EL (cell line): ENCODE measurements around the gene MMS19.
"Not testable (repeated sequence)": the region's sequence is repeated elsewhere in the genome, so short reads cannot be mapped to it uniquely, and the experiment has no call there.

Source experiments
- DNase-seq: peaks from one replicate; pipeline ENCODE4 v3.0.0-alpha.2; 2016

MMS19 gene

DNA sequence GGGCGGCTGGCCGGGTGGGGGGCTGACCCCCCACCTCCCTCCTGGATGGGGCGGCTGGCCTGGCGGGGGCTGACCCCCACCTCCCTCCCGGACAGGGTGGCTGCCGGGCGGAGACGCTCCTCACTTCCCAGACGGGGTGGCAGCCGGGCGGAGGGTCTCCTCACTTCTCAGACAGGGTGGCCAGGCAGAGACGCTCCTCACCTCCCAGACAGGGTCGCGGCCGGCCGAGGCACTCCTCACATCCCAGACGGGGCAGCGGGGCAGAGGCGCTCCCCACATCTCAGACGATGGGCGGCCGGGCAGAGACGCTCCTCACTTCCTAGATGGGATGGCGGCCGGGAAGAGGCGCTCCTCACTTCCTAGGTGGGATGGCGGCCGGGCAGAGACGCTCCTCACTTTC is 30.7 kb upstream of the MMS19 start:
- DNase-seq = not testable (repeated sequence)

DNA sequence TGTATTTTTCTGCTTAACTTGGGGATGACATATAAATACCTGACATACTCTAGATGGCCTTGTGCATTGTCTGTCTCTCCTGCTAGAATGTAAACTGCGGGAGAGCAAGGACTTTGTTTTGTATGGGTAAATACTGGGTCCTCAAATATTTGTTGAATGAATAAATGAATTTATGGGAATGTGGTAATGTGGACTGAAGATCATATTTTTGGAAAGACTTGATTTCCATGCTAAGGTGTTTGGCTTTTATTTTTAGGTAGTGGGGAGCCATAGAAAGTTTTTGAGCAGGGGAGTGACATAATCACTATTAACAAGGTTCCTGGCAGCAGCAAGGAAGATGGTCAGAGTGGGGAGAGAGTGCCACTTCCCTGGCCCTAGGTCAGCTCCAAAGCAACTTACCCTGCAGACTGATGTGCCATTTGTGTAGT is 27.5 kb upstream of the MMS19 start:
- DNase-seq = no peak

DNA sequence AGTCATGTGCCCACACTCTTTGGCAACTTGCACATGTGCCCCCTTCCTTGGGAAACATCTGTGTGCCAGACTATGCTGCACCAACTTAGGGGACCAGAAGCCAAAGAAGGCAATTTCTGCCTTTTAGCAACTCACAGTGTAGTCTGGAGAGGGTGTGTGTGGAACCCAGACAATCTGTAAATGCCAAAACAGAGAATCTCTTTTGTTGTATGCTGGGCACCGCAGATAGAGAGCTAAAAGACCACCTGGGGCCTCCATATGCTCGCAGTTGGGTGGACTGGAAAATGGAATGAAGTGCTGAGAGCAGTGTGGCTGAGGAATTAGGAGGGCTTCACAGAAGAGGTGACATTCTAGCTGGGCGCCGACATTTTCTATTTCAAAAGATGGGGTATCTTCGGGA is 26.9 kb upstream of the MMS19 start:
- no peak for DNase-seq

GRCh38 chr10:97522937-97523336 is 24.7 kb upstream of the MMS19 start:
- no peak for DNase-seq

DNA sequence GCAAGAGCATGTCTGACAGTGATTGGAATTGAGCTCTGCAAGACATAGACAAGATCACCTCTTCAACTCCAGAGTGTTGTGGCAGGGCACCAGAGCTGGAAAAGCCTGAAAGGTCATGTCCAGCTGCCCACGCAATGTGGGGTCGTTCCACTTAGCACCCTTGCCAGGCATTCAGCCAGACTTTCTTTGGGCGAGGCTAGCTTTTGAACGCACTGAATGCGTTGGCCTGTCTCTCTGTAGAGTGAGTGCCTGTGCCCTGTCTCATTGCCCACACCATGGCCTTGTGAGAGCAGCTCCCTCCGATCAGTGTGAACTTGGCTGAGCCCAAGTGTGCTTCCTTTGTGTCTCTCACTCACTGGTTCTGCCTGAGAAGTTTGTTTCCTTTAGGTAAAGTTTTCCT is 23.8 kb upstream of the MMS19 start:
- DNase-seq = no peak

- DNase-seq = no peak
Measured at GRCh38 chr10:97520978-97521761, 22.9 kb upstream of the MMS19 start.

DNA sequence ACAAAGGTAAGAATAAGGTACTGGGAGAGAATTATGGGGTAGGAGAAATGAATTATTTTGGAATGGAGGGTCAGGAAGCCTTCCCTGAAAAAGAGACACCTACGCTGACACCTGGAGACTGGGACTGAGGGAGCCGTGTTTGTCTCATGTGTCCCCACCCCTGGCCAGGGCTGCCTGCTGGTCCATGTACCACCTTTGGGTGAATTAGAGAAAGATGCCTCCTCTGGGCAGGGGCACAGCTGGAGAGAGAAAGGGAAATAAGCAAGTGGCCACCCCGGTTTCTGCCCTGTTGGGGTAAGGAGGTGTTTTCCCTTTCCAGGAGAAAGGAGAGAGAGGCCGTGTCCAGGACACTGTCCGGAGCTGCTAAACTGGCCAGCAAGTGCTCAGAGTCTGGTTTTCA is 22.3 kb upstream of the MMS19 start:
- DNase-seq = no peak

DNA sequence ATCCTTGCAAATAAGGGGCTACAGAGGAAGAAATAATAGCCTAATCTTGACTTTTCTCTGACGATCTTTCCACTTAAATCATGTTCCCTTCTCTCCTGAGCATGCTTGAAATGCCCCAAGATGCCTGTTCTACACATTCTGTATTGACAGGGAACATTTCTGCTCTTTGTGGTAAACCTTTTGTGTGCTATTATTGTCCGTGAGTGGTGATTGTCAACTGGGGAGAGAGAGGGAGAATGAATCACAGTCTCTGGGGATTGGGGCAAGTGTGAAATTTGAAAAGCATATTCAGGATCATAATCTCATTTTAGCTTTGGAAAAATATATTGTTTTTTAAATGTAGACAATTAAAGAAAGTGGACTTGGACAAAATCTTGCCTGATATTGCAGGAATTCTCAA is 21.1 kb upstream of the MMS19 start:
- DNase-seq = no peak

DNA sequence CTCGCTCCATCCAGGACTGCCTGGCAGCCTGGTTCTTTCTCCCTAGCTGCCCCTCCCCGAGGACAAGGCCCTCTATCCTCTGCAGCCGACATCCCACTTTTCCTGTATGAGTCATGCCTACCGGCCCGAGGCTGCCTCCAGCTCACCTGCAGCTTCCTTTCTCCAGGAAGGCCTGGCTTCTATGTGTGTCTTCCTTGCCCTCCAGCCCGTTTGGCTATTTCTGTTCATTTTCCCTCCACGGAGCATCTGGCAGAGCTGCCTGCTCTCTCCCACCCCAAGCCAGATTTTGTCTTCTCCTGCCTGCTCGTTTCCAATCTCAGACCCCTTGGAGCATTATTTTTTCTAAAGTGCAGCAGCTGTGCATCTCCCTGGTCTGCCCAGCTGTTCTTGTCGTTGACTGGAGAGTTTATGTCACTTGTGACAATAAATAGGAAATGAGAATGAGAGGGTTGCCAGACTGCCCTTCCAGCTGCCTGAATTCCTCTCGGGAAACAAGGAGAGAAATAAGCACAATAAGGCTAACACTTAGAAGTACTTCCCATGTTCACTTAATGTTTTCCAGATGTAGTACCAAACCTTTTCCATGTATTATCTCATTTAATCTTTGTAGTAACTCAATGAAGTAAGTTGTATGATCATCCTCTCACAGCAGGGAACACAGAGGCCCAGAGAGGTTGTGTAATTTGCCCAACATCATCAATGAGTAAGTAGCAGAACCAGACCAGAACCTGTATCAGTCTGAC is 20.2 kb upstream of the MMS19 start:
- DNase-seq = peak; percentile 36

DNA sequence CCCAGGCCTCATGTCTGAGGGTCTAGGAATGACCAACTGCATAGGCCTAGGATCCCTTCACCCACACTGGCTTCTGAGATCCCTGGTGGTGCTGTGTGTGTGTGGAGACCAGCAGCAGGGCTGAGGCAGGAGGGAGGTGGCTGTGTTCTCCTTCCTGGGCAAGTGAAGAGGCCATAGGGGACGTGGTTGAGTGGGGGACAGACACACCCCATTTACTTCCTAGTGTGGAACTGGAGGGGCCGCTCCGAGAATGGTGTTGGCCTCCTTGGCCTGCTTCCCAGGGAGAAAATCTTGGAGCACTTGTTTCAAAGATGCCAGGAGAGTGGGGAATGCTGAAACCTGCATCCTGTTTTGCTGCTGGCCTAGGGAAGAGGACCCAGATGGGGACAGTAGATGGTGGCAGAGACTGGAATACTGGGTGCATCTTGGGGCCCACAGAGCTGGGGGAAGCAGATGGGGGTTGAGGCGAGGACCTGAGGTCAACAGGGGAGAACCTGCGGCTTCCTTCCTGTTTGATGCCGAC is 19.6 kb upstream of the MMS19 start:
- DNase-seq = no peak

GRCh38 chr10:97517096-97517750 is 19.0 kb upstream of the MMS19 start:
- no peak for DNase-seq

- DNase-seq = no peak
Measured at GRCh38 chr10:97515271-97515978, 17.2 kb upstream of the MMS19 start.

- DNase-seq = no peak
Measured at GRCh38 chr10:97514344-97514743, 16.1 kb upstream of the MMS19 start.

- DNase-seq = no peak
Measured at GRCh38 chr10:97512993-97513392, 14.8 kb upstream of the MMS19 start.

GRCh38 chr10:97511711-97512440 is 13.7 kb upstream of the MMS19 start:
- no peak for DNase-seq

DNA sequence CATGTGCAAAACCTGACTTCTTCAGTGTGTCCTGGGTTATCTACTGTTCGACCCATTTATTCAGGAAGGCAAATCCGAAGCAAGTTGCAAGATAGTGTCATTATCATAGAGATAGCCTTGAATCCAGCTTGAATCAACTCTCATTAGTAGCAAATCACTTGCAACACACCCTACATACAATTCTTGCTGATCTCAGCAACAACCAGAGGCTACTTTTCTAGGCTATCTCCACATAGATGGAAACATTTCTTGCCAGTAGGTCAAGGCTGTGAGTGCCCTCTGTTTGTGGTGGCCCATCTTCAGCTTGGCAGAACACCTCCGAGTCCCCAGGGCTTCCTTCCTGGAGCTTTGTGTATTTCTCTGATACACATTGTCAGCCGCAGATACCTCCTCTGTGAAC is 12.5 kb upstream of the MMS19 start:
- no peak for DNase-seq

DNA sequence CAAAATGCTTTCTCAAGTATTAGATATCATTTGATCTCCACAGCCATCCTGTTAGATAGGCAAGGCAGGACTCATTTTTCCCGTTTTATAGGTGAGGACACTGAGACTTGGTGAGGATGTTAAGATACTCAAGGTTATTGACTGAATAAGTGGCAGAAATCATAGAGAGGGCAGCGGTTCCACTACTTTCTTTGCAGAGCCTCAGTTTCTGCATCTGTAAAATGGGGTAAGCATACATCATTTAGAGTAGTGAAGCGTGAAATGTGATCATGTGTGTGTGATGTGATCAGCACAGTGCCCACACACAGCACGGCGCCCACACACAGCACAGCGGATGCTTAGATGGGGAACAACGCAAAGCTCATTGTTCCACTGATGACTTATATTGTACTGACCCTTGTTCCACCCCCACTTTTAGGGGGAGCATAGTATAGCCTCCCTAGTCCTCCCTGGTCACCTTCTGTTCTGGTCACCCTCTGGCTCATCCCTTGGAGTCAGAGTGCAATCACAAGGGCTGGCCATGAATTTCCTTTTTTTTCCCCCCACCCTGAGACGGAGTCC is 11.0 kb upstream of the MMS19 start:
- no peak for DNase-seq

DNA sequence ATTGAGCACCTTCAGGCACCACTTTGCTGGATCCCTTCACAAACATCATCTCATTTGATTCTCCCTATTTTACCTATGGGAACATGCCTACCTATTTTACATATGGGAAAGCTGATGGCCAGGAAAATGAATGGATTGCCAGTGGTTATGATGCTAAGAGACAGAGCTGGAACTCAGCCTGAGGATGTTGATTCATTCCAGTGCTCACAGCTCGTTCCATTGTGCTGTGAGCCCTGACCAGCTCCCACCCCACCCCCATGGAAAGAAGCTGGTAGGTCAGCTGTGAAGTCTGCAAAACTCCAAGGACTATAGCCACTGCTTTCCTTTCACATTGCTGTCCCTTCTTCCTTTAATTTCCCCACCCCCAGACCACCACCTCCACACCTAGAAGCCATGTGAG is 10.1 kb upstream of the MMS19 start:
- DNase-seq = peak; percentile 38

DNA sequence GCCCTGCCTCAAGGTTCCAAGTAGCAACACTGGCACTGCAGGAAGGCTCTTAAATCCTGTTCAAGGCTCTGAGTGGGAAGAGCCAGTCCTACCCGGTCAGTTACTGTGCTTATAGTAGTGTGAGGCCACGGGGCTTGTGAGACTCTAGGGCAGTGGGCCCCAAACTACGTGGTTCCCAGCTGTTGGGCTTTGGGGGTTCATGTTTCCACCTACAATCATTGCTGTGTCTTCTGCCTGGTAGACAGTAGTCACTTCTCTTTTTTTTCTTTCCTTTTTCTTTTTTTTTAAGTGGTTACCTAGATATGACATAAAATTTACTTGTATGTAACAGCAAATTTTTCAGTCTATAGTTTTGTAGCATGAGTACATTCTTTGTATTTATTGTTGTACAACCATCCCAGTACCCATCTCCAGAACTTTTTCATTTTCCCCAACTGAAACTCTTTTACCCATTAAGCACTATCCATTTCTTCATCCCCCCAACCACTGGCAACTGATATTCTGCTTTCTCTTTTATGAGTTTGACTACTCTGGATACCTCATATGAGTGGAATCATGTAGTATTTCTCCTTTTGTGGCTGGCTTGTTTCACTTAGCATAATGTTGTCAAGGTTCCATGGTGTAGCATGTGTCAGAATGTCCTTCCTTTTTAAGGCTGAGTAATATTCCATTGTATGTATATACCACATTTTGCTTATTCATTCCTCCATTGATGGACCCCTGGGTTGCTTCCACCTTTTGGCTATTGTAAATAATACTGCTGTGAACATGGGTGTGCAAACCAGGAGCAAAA is 8.2 kb upstream of the MMS19 start:
- no peak for DNase-seq

DNA sequence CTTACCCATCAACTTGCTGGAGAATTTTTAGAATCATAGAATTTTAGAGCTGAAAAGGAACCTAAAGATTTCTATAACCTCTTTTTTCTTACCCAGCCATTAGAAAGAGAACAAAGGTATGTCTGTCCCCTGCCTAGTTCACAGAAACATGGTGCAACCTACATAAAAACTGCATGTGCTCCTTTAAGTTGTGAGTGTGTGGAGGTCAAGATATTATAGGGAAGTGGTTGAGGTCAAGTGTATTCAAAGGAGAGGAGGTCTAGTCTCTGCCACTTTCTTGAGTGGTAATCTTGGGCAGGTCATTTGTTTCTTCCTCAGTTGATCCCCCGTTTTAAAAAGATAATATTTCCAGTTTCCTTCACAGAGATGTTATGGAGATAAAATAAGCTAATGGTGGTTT is 6.9 kb upstream of the MMS19 start:
- no peak for DNase-seq

- DNase-seq = no peak
Measured at GRCh38 chr10:97503406-97503805, 5.2 kb upstream of the MMS19 start.
